ENCODE measurements around the gene MPHOSPH10. TPM values are rescaled to one million over a fixed set of nuclear protein-coding genes. Genes with fewer than 3 reads are reported as not detected.

Gene MPHOSPH10
- total and polyA plus RNA-seq, 2 of the 13 experiments (the other 11 are each of a cell fraction or from before 2014, with no cell fraction given) = 37.8 to 137 TPM

DNA sequence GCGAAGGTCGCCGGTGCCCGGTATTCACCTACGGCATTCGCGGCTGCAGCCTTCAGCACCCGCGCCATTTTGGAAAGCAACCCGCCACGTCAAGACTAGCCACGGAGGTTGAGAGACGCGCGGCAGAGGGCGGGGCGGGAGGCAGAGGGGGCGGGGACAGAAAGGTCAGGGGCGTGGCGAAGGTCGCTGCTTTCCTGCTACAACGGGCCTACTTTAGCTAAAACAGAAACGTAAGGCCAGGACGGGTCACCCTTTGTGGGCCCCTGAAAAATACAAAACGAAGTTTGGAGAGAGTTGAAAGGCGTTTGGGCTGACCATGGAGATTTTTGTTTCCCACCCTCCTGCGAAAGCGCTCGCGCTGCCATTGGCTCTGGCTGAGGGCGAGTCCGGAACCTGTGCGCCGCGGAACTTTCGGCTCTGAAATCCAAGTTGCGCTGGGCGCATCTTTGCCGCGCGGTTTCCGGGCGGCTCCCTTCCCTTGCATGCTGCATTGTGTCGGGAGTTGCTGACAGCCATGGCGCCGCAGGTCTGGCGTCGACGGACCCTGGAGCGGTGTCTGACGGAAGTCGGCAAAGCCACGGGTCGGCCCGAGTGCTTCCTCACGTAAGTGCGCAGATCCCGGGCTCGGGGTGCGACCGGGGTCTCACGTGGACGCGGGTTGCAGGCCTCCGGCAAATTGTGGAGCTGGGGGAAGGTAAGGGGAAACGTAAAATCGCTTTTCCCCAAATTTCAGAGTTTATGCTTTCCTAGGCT, at the start of gene MPHOSPH10, which contains the start of gene MCEE (continued):
- TF ChIP-seq, protein P1, sequence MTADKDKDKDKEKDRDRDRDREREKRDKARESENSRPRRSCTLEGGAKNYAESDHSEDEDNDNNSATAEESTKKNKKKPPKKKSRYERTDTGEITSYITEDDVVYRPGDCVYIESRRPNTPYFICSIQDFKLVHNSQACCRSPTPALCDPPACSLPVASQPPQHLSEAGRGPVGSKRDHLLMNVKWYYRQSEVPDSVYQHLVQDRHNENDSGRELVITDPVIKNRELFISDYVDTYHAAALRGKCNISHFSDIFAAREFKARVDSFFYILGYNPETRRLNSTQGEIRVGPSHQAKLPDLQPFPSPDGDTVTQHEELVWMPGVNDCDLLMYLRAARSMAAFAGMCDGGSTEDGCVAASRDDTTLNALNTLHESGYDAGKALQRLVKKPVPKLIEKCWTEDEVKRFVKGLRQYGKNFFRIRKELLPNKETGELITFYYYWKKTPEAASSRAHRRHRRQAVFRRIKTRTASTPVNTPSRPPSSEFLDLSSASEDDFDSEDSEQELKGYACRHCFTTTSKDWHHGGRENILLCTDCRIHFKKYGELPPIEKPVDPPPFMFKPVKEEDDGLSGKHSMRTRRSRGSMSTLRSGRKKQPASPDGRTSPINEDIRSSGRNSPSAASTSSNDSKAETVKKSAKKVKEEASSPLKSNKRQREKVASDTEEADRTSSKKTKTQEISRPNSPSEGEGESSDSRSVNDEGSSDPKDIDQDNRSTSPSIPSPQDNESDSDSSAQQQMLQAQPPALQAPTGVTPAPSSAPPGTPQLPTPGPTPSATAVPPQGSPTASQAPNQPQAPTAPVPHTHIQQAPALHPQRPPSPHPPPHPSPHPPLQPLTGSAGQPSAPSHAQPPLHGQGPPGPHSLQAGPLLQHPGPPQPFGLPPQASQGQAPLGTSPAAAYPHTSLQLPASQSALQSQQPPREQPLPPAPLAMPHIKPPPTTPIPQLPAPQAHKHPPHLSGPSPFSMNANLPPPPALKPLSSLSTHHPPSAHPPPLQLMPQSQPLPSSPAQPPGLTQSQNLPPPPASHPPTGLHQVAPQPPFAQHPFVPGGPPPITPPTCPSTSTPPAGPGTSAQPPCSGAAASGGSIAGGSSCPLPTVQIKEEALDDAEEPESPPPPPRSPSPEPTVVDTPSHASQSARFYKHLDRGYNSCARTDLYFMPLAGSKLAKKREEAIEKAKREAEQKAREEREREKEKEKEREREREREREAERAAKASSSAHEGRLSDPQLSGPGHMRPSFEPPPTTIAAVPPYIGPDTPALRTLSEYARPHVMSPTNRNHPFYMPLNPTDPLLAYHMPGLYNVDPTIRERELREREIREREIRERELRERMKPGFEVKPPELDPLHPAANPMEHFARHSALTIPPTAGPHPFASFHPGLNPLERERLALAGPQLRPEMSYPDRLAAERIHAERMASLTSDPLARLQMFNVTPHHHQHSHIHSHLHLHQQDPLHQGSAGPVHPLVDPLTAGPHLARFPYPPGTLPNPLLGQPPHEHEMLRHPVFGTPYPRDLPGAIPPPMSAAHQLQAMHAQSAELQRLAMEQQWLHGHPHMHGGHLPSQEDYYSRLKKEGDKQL (CRISPR knock-in tag; IDR thresholded peaks at IDR 0.05; ENCODE audit: low read depth) = peak; percentile 46; the same call in 1 of the 2 replicates
- TF ChIP-seq YEATS4 (CRISPR knock-in tag; IDR thresholded peaks at IDR 0.05; ENCODE audit: borderline replicate concordance) (peak; percentile 99), GPN1 (CRISPR knock-in tag; IDR thresholded peaks at IDR 0.05; ENCODE audit: borderline replicate concordance) (peak; percentile 88; the same call in 1 of the 2 replicates), FOXC1 (CRISPR knock-in tag; IDR thresholded peaks at IDR 0.05; ENCODE audit: borderline replicate concordance) (peak; percentile 98), ZNF839 (CRISPR knock-in tag; IDR thresholded peaks at IDR 0.05; ENCODE audit: borderline replicate concordance) (0 out of 2 replicates have a peak, but pooled peaks have one; percentile 54), ZNF841 (CRISPR knock-in tag; IDR thresholded peaks at IDR 0.05; ENCODE audit: borderline replicate concordance) (peak; percentile 84; the same call in 1 of the 2 replicates), NCOR1 (IDR thresholded peaks at IDR 0.05; ENCODE audit: borderline replicate concordance, low read length) (peak; percentile 60; the same call in 1 of the 2 replicates), HMGA1 (CRISPR knock-in tag; conservative IDR thresholded peaks at IDR 0.05) (no peak), CENPT (CRISPR knock-in tag; IDR thresholded peaks at IDR 0.05; ENCODE audit: low read depth) (0 out of 2 replicates have a peak, but pooled peaks have one; percentile 62), MIER2 (CRISPR knock-in tag; IDR thresholded peaks at IDR 0.05) (peak; percentile 12; the same call in 1 of the 2 replicates), NONO (IDR thresholded peaks at IDR 0.05) (no peak), NONO (CRISPR knock-in tag; conservative IDR thresholded peaks at IDR 0.05) (peak; percentile 89), ADNP (CRISPR knock-in tag; IDR thresholded peaks at IDR 0.05) (no peak), RAD21 (CRISPR knock-in tag; IDR thresholded peaks at IDR 0.05) (peak; percentile 45; the same call in 1 of the 2 replicates), NFE2L1 (CRISPR knock-in tag; IDR thresholded peaks at IDR 0.05; ENCODE audit: borderline replicate concordance) (peak; percentile 93), ZNF792 (CRISPR knock-in tag; IDR thresholded peaks at IDR 0.05) (peak; percentile 85), ZMAT3 (CRISPR knock-in tag; conservative IDR thresholded peaks at IDR 0.05) (peak; percentile 93), XBP1 (CRISPR knock-in tag; IDR thresholded peaks at IDR 0.05) (peak; percentile 81), ZNF552 (CRISPR knock-in tag; IDR thresholded peaks at IDR 0.05; ENCODE audit: borderline replicate concordance) (peak; percentile 94; the same call in 1 of the 2 replicates), RBAK (CRISPR knock-in tag; IDR thresholded peaks at IDR 0.05) (no peak; the same call in 1 of the 2 replicates), TCF12 (IDR thresholded peaks at IDR 0.05) (no peak), TCF12 (CRISPR knock-in tag; IDR thresholded peaks at IDR 0.05) (peak; percentile 79; the same call in 1 of the 2 replicates), ZNF274 (CRISPR knock-in tag; IDR thresholded peaks at IDR 0.05) (peak; percentile 97), KLF11 (CRISPR knock-in tag; IDR thresholded peaks at IDR 0.05) (peak; percentile 83; the same call in 1 of the 2 replicates)
